K562 (cell line): ENCODE data around the gene GRIP1. TPM values are rescaled to one million over a fixed set of nuclear protein-coding genes. Genes with fewer than 3 reads are reported as not detected.

ENCODE experiments used
- ATAC-seq: fragments of 200-7000 bp; cut with Tn5 transposase; 3 replicates; pipeline ENCODE4 v1.9.1; 2020; ENCODE audit warnings: moderate library complexity
- BruUV-seq: library from RNA; stranded (reverse); fragments of 400-500 nt; replicated peaks from 2 replicates; lab custom pipeline; 2021; lab: Mats Ljungman, UMichigan
- CTCF ChIA-PET: fragments of 300-600 bp; formaldehyde crosslinking; extraction: SDS; loops from one replicate; lab custom pipeline; 2021; ENCODE audit warnings: low intra/inter-chr PET ratio; lab: Yijun Ruan, JAX
- POLR2A ChIA-PET: fragments of 300-600, 350-650 bp; sonication (Branson Sonifier 250); formaldehyde crosslinking; extraction: SDS; loops from one replicate; lab custom pipeline; 2021; ENCODE audit warnings: antibody characterized with exemption, inconsistent platforms; lab: Yijun Ruan, JAX
- DNase-seq, 4 experiments: peaks; one replicate each; pipeline versions ENCODE4 v3.0.0 to v3.0.0-alpha.2; 2011 to 2018; ENCODE audit warnings: low spot score in 3 of 4, mixed read lengths in 3 of 4; ENCODE audit errors: extremely low read depth in 1 of 4
- FAIRE-seq: peaks from 2 replicates; lab custom pipeline; 2011; peaks lifted over from hg19 to GRCh38; lab: Jason Lieb, UNC
- H2AFZ ChIP-seq: 2 replicates; pipeline ENCODE4 v1.6.0; 2011; ENCODE audit warnings: low read depth, low read length, control low read depth, inconsistent platforms
- H3K27ac ChIP-seq: fragments of 200-600 bp; 3 replicates; pipeline ENCODE4 v1.8.0; 2011; ENCODE audit warnings: low read depth, mild to moderate bottlenecking, control low read depth, inconsistent platforms, low read length, moderate library complexity, mixed read lengths; ENCODE audit errors: extremely low read depth
- H3K27me3 ChIP-seq, 2 experiments: fragments of 300-600 bp in 1 of 2; 2 replicates in 1 of 2; 3 replicates in 1 of 2; pipeline versions ENCODE4 v1.6.0 to v1.8.0; 2011; ENCODE audit warnings: inconsistent platforms in 2 of 2, low read length in 2 of 2, mild to moderate bottlenecking in 1 of 2, mixed read lengths in 1 of 2, moderate library complexity in 1 of 2; ENCODE audit not compliant: control insufficient read depth in 2 of 2, insufficient read depth in 2 of 2
- H3K36me3 ChIP-seq: fragments of 300-600 bp; 3 replicates; pipeline ENCODE4 v1.8.0; 2011; ENCODE audit warnings: mild to moderate bottlenecking, low read length, inconsistent platforms; ENCODE audit not compliant: control insufficient read depth, insufficient read depth
- H3K4me1 ChIP-seq, 2 experiments: fragments of 200-600 bp in 1 of 2; replicated peaks in 1 of 2; 2 replicates in 1 of 2; 3 replicates in 1 of 2; pipeline versions ENCODE4 v1.5.1 to v1.8.0; 2011; ENCODE audit warnings: inconsistent platforms in 2 of 2, low read length in 2 of 2, mild to moderate bottlenecking in 1 of 2, mixed read lengths in 1 of 2, moderate library complexity in 1 of 2; ENCODE audit not compliant: control insufficient read depth in 2 of 2, insufficient read depth in 2 of 2
- H3K4me2 ChIP-seq: 2 replicates; pipeline ENCODE4 v1.6.1; 2011; ENCODE audit warnings: low read length, control low read depth, inconsistent platforms, mixed read lengths; ENCODE audit not compliant: insufficient read depth
- H3K4me3 ChIP-seq: fragments of 200-600 bp; sonication (generic), shearing (Covaris generic); 2 replicates; pipeline ENCODE4 v1.5.1; 2016; ENCODE audit warnings: control low read depth, inconsistent platforms
- H3K79me2 ChIP-seq: fragments of 200-600 bp; 3 replicates; pipeline ENCODE4 v1.8.0; 2011; ENCODE audit warnings: low read length, inconsistent platforms; ENCODE audit not compliant: control insufficient read depth, insufficient read depth
- H3K9ac ChIP-seq, 2 experiments: 2 replicates each; pipeline versions ENCODE4 v1.6.0 to v1.6.1; 2011; ENCODE audit warnings: low read depth in 2 of 2, low read length in 2 of 2, control low read depth in 1 of 2, inconsistent platforms in 1 of 2, mild to moderate bottlenecking in 1 of 2, mixed read lengths in 1 of 2; ENCODE audit not compliant: insufficient read depth in 1 of 2
- H3K9me1 ChIP-seq: one replicate; pipeline ENCODE4 v1.6.0; 2011; ENCODE audit warnings: inconsistent platforms, mild to moderate bottlenecking, low read length, moderate library complexity; ENCODE audit not compliant: control insufficient read depth, insufficient read depth
- H3K9me3 ChIP-seq: replicated peaks from 2 replicates; pipeline ENCODE4 v1.5.1; 2011; ENCODE audit warnings: low read depth, low read length, inconsistent platforms; ENCODE audit not compliant: control insufficient read depth, insufficient read depth
- H4K20me1 ChIP-seq: replicated peaks from 2 replicates; pipeline ENCODE4 v1.6.1; 2011; ENCODE audit warnings: low read length, inconsistent platforms, mixed read lengths; ENCODE audit not compliant: control insufficient read depth, insufficient read depth
- ARID3B ChIP-seq: fragments of 250-450 bp; sonication (Bioruptor Pico); IDR thresholded peaks from 2 replicates; pipeline ENCODE4 v1.4.0; 2020; ENCODE audit warnings: borderline replicate concordance
- CBX2 ChIP-seq: fragments of 200-600 bp; sonication (generic); IDR thresholded peaks from one replicate; pipeline ENCODE4 v1.6.1; 2012; ENCODE audit warnings: mild to moderate bottlenecking, low read length, inconsistent platforms; ENCODE audit not compliant: insufficient read depth, poor library complexity, severe bottlenecking
- CC2D1A ChIP-seq: fragments of 450-650 bp; IDR thresholded peaks from 2 replicates; pipeline ENCODE4 v1.6.1; 2017; ENCODE audit warnings: mild to moderate bottlenecking
- HSF4 ChIP-seq: fragments of 250-450 bp; sonication (Bioruptor Pico); IDR thresholded peaks from 2 replicates; pipeline ENCODE4 v2.1.2; 2022; ENCODE audit warnings: mild to moderate bottlenecking, moderate library complexity, borderline replicate concordance
- NFIC ChIP-seq: fragments of 450-650 bp; IDR thresholded peaks from 2 replicates; pipeline ENCODE4 v1.6.1; 2017; ENCODE audit warnings: mild to moderate bottlenecking, inconsistent platforms
- SAFB2 ChIP-seq: fragments of 200-400 bp; formaldehyde crosslinking; IDR thresholded peaks from 2 replicates; pipeline ENCODE4 v1.6.1; 2018; ENCODE audit warnings: borderline replicate concordance, low read length, low read depth, moderate library complexity; ENCODE audit not compliant: severe bottlenecking
- SRSF1 ChIP-seq: fragments of 200-400 bp; formaldehyde crosslinking; IDR thresholded peaks from 2 replicates; pipeline ENCODE4 v1.6.1; 2017; ENCODE audit warnings: mild to moderate bottlenecking, low read depth, low read length, moderate library complexity
- UBTF ChIP-seq, 2 experiments: IDR thresholded peaks; 2 replicates each; pipeline ENCODE4 v1.6.1; 2012; ENCODE audit warnings: improper control_type of control experiment in 2 of 2, low read depth in 2 of 2, low read length in 2 of 2, borderline replicate concordance in 1 of 2
- WGBS: fragments of 100-300 bp; shearing (Covaris generic); methylation state at CpG from one replicate; pipeline ENCODE4 v1.1.6; 2016; ENCODE audit warnings: low coverage, mixed read lengths; ENCODE audit not compliant: insufficient coverage; ENCODE audit errors: missing lambda C conversion rate; 5-methylcytosine and 5-hydroxymethylcytosine counted together
- in situ Hi-C: fragments of 300-500 bp; cut with MboI; formaldehyde crosslinking; loops from 4 replicates; pipeline ENCODE4 v1.15.0; 2018; ENCODE audit warnings: inconsistent platforms, mixed read lengths
- intact Hi-C: fragments of 100-400 bp; cut with micrococcal nuclease; formaldehyde crosslinking; loops from 2 replicates; pipeline ENCODE4 v1.14.2; 2022
- polyA plus RNA-seq, 8 experiments: library from polyadenylated mRNA; depleted of rRNA in 4 of 8; stranded (reverse) in 5 of 8; unstranded in 3 of 8; fragments of >200 nt; fragmentation: Nextera tagmentation in 2 of 8; fragmentation: Illumina TruSeq in 1 of 8; extraction: Ambion mirVana in 2 of 8; extraction: Trizol in 1 of 8; gene quantifications; 2 replicates each; pipeline versions ENCODE4 v1.2.1 to v1.2.3, GENCODE V29; 2011 to 2014; ENCODE audit warnings: inconsistent platforms in 1 of 8, missing spikeins in 1 of 8
- total RNA-seq, 7 experiments: library from RNA; depleted of rRNA in 6 of 7; stranded (reverse); fragments of >200 nt in 6 of 7; fragmentation: Illumina TruSeq in 2 of 7; extraction: Trizol in 2 of 7; gene quantifications; 2 replicates each; pipeline versions ENCODE4 v1.2.1 to v1.2.3, GENCODE V29; 2011 to 2021; ENCODE audit warnings: low replicate concordance in 1 of 7

GRIP1 gene
- total and polyA plus RNA-seq, 9 of the 15 experiments (the other 6 are each of a cell fraction or from before 2014, with no cell fraction given) = 0.28 to 1.2 (median 0.45) TPM

GRCh38 chr12:66603461-66603860 lies 75.4 kb downstream of the GRIP1 start:
- H3K9me3 ChIP-seq = no peaks in the 10 kb centered on the region
- H4K20me1 ChIP-seq = no peaks in the 10 kb centered on the region
- ChIA-PET POLR2A (no interaction called here), CTCF (no interaction called here)
- H3K4me2 ChIP-seq = no peak overlapping the region
- H3K9ac ChIP-seq = no peak overlapping the region
- intact Hi-C loops (no loop called here), in situ Hi-C loops (no loop called here)
- FAIRE-seq = no peak
- H3K36me3 ChIP-seq = no peaks in the 10 kb centered on the region
- 0 out of 2 replicates have a peak, but pooled peaks have one; percentile 17 for TF ChIP-seq NFIC
- TF ChIP-seq CC2D1A = no peak
- 0% methylated on average over 2 of the region's 2 CpGs for WGBS
- ATAC-seq = no peak
- H3K27me3 ChIP-seq = no peaks in the 10 kb centered on the region
- BruUV-seq = no TSS peak
- H3K4me1 ChIP-seq = no peaks in the 10 kb centered on the region
- H3K27ac ChIP-seq = no peak overlapping the region
- H2AFZ ChIP-seq = no peak overlapping the region
- H3K79me2 ChIP-seq = no peaks in the 10 kb centered on the region
- no peak overlapping the region for H3K4me3 ChIP-seq
- no peak for DNase-seq
- no peaks in the 10 kb centered on the region for H3K9me1 ChIP-seq

GRCh38 chr12:66602483-66603143 lies 76.3 kb downstream of the GRIP1 start:
- BruUV-seq = no TSS peak
- CTCF ChIA-PET = no interaction called here
- H3K9me1 ChIP-seq = no peaks in the 10 kb centered on the region
- no peak for DNase-seq
- H3K27ac ChIP-seq = no peak overlapping the region
- POLR2A ChIA-PET = no interaction called here
- no peak for FAIRE-seq
- no peak overlapping the region for H3K9ac ChIP-seq
- no peaks in the 10 kb centered on the region for H3K36me3 ChIP-seq
- in situ Hi-C loops = no loop called here
- H2AFZ ChIP-seq = no peak overlapping the region
- ATAC-seq = no peak
- no peaks in the 10 kb centered on the region for H3K4me1 ChIP-seq
- intact Hi-C loops = no loop called here
- no peaks in the 10 kb centered on the region for H3K9me3 ChIP-seq
- no peaks in the 10 kb centered on the region for H3K27me3 ChIP-seq
- no peak overlapping the region for H3K4me2 ChIP-seq
- H3K4me3 ChIP-seq = no peak overlapping the region
- H3K79me2 ChIP-seq = no peaks in the 10 kb centered on the region
- no peaks in the 10 kb centered on the region for H4K20me1 ChIP-seq
- WGBS = 0% methylated on average over 1 of the region's 1 CpG
- TF ChIP-seq NFIC = no peak
- TF ChIP-seq SRSF1 = no peak
- no peak for TF ChIP-seq SAFB2
- TF ChIP-seq HSF4 (CRISPR knock-in tag) = no peak
- no peak for TF ChIP-seq ARID3B (CRISPR knock-in tag)
- TF ChIP-seq CBX2 = no peak
- TF ChIP-seq UBTF (IDR thresholded peaks at IDR 0.05; ENCODE audit: borderline replicate concordance in 1 of 2, low read depth in 2 of 2, low read length in 2 of 2) = no peak
